HG03558 (cell line): ENCODE data around the gene FAM76B.

Source experiments
- ATAC-seq: cut with Tn5 transposase; IDR thresholded peaks from one replicate; pipeline ENCODE4 v1.9.1; 2021; ENCODE audit warnings: moderate number of reproducible peaks; ENCODE audit not compliant: unreplicated experiment; ENCODE audit errors: extremely low read depth

The FAM76B gene

DNA sequence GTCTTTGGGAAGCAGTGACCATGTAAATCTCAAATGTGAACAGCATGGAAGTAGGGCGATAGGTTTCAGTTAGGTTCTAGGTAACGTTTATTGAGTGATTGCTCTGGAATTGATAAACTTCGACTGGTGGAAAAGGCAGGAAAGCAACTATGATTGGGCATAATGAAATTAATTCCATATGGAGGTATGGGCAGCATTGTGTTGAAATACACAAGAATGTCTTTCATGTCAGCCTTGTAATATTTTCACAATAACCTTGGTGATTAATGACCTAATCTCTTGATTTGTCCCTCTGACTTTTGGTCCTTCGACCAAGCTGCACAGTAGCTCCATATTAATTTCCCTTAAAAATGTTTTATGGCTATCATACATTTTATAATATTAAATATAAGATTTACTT, 3.5 kb upstream of the FAM76B start:
- ATAC-seq = no peak

DNA sequence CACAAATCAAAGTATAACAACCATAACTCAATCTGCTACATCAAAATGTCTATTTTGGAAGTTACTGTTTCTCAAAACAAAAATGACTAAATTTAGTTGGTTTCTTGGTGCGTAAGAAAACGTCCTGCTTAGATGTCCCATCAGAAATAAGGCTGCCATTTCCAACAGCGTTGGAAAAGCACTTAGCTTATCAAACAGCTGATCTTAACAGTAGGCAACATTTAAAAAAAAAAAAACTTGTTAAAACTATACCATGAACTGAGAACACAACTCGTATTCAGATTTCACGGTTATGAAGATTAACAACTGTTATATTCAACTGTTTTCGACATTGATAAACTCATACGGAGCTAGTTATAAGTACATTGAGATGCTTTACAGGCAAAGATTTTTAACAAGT, 3.1 kb upstream of the FAM76B start:
- ATAC-seq = no peak

DNA sequence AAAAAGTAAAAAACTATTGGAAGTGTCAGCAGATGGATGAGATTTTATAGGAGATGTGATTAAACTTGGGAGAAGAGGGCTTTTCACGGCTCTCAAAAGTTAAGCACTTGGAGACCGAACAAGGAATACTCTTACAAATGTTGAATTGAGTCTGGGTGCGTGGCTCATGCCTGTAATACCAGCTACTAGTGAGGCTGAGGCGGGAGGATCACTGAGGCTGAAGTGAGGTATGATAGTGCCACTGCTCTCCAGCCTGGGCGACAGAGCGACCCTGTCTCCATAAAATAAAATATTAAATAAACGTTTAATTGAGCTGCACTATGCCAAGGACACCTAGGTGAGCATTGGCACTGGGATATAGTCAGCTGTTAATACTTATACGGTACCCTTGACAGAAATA, 2.6 kb upstream of the FAM76B start:
- no peak for ATAC-seq

DNA sequence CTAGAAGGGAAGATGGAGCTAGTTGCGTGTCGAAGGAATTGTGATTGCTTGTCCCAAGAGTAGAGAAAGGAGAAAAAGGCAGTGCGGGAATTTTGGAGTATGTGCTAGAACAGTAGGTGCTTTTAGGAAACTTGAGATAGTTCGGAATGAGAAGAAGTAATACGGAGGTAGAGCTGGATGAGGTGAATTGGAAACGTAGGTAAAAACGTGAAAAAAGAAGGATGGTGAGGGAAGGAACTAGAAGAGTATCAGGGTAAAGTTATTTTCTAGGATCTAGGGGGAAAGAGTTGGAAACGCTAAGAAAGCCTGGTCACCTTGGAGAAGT, 2.1 kb upstream of the FAM76B start:
- no peak for ATAC-seq

DNA sequence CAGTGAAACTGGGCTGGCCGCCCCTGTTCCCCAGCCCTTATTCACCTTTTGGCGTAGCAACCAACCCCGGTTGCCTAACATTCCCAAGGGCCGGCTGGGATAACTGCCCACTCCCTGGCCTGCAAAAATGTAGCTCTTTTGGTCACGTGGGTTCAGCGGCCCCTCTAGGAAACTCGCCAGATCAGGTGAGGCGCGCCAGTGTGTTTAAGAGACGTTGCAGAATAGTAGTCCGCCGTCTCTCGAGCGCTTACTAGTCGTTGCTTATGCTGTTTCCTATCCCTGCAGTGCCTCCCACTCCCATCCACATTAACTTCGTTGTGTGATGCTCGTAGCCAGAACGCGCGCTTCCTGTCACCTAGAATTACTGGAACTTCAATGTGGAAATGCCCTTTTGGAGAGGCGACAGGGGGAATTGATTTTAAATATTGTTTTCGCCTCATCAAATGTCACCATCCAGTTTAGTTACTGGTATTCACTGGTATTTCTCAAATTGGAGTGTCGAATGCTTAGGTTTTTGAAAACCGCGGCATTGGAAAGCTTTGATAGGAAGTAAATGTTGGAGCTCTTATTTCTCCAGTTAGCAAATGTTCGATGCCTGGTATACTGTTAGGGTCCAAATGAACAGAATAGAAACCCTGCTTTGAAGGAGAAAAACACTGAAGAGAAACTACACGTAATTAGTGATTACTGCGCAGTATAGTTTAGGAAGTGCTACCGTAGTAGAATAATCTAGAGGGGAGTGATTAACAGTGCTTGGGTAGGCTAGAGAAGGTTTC, 1.5 kb upstream of the FAM76B start:
- ATAC-seq = no peak

DNA sequence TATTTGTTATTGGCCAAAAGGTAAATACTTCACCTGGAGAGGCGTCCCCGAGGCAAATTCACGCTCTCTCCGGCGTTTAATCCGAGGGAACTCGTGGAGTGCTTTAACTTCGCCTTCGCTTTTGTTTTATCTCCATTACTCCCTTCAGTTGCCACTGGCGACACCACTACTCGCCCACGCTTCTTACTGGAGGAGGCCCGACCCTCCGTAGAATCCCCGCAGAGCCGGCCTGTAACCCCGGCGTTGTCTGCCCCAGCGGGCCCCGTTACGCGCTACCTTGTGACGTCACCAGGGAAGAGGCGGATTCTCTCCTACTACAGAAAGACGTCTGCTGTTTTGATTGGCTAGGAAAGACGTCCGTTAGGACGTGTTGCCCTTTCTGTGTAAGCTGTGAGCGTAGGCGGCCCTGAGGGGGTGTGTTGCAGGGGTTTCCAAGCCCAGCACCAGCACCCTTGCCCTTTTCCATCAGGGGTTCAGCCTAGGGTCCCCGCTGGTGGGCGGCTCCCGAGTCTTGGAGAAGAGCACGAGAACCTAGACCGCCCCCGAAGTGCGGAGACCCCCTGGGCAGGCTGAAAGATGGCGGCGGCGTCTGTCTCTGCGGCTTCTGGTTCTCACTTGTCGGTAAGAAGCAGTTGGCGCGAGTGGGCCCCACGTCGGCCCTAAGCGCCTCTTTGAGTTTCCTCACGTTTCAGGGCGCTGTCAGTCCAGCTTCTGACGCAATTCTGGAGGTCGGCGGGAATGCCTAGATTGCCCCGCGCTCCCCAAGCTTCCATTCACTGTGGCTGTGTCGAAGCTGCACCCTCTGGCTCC, 746 bp upstream of the FAM76B start, which contains the start of gene CEP57:
CEP57 (plus strand) TSS at position 376 of the 810 bp plus-strand sequence; CDS start at position 577, 201 bp downstream.
- ATAC-seq = peak; percentile 52

- no peak for ATAC-seq
These were observed 569 bp downstream of the FAM76B start for GRCh38 chr11:95788921-95789505.

- ATAC-seq = no peak
These were observed 9.0 kb downstream of the FAM76B start for GRCh38 chr11:95780544-95780943.

DNA sequence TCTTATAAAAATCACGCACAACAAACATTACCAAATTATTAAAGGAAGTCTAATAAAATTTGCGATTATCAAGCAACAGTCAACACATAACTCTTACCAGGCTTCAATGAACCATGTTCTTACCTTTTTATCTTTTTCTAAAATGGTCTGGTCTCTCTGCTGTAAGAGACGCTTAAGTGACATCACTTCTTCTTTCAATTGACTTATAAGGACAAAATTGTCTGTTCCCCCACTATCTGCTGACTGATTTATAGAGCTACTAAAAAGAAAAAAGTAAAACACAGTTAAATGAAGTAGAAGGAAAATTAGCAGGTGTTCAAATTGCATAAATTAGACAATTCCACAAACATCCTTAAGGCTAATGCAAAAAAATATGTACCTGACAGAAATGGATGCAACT, 10.9 kb downstream of the FAM76B start:
- ATAC-seq = no peak

GRCh38 chr11:95776859-95777258, 12.7 kb downstream of the FAM76B start:
- no peak for ATAC-seq

- ATAC-seq = no peak
These were observed 21.1 kb downstream of the FAM76B start for GRCh38 chr11:95768521-95768920.

DNA sequence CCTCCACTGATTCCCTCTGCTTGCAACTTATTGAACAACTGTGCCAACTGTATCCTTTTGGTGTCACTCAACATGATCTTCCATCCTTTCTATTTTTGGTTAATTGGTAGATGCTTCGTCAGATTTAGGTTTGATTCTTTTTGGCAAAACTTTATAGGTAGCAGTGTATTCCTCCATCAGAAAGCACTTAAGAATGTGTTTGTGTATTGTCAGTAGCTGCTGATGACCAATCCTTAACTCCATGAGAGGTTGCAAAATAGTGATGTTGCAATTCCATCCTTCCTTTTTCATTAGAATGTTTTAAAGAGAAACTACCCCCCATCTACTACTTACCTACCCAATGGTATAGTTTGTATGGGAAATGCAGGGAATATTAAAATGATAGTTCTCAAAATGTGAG, 22.1 kb downstream of the FAM76B start:
- ATAC-seq = no peak

GRCh38 chr11:95766701-95767100, 22.9 kb downstream of the FAM76B start:
- ATAC-seq = no peak

GRCh38 chr11:95764267-95764898, 25.2 kb downstream of the FAM76B start:
- peak; percentile 57 for ATAC-seq

DNA sequence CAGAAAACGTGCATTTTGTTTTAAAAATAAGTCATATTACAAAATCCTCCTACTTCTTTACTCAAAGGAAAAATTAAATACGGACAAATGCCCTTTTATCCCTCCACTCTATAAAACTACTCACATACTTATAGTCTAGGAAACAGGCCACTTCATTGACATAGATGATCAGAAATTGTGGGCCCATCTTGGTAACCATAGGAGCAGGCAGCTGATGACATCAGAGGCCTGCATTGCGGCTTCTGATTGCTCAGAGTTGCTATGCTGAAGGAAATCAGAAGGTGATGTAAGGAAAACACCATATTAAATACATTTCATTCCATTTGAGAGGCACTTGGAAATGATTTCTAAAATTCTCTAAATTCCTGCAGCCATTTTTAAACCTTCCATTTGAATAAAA, 27.0 kb downstream of the FAM76B start:
- no peak for ATAC-seq

- no peak for ATAC-seq
These were observed 28.6 kb downstream of the FAM76B start for GRCh38 chr11:95760941-95761340.

DNA sequence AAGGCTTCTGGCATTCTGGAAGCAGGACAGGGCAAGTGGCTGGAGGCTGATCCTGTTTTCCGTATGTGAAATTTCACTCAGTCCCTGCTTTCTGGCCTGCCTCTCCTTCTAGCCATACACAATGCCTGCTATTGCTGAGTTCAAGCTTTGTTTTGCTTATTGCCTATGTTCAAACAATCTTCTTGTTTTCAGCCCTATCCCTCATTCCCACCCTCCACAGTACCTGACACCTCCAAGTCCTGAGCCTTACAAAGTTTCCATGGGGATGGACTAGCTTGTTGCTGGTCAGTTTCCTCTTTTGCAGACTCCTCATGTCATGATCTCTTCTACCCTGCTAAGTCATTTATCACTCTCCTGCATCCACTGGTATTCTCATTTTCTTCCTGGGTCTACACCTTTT, 38.1 kb downstream of the FAM76B start:
- no peak for ATAC-seq

DNA sequence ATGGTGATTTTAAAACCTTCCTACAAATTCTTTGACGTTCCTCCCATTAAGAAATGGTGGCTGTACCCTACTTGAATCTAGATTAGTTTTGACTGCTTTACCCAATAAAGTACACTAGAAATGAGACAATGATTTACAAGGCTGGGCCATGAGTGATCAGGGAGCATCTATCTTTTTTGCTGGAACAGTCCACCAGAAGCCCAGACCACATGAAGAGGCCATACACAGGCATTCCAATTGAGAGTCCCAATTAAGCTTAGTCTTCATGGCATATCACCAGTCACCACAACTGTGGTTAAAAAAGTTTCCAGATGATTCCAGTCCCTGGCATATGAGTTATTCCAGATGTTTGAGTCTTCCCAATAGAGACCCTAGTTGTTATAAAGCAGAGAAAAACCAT, 39.5 kb downstream of the FAM76B start:
- no peak for ATAC-seq

DNA sequence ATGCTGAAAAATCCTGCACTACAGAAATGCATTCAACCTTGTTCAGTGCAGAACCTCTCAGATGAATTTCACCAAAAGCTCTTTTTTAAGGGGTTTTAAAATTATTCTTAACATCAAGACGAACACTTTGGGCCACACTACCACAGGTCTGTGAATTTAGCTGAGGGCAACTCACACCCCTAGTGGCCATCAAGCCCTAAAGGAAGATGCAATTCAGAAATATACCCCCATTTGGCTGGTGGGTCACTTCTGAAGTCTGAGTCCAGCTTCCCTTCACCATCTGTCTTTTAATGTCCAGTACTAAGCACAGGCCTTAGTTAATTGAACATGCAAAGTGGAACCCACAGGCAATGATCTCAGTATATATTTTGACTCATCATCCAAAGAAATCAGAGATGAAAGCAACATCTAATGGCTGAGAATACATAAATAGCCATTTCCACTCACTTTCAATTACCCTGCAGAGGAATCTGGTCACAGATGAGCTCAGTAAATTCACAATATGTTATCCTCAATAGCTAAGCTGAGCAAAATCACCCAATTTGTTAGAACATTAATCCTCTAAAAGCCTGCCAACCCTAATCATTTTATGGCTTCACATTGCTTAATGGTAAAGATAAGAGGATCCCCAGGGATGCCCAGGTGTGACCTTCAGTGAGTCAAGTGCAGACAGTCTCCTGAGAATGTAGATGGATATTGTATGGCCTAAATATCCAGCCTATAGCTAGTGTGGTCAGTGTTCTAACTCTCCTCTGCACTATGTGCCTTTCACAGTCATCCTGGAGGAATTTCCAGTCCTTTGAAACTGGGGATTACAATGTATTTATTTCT, 50.3 kb downstream of the FAM76B start:
- no peak for ATAC-seq

DNA sequence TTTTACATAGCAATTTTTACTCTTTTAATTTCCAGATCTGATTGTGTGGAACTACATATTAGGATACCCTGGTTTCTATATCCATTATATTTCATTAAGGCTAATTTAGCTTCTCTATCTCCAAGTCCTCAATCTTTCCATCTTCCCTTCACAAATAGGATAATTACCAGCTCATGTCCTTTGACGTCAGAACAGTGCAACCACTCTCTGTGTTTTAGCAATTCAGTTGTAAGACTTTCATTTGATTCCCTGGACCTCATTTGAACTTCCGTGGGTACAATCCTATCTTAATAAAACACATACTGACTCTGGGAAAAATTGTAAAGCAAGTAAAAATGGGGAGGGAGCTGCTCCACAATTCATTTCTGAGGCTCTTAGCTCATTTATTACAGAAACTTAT, 52.8 kb downstream of the FAM76B start:
- no peak for ATAC-seq
